WTC11 (cell line): ENCODE results near the gene SLC19A1. TPM values are rescaled to one million over a fixed set of nuclear protein-coding genes. Genes with fewer than 3 reads are reported as not detected.
A peak's percentile ranks its signal among the peaks of the same experiment; 100 is the strongest.

Experiments used
- ATAC-seq: fragments of 200-7000 bp; cut with Tn5 transposase; 2 replicates; pipeline ENCODE4 v1.10.0; 2021; ENCODE audit warnings: mild to moderate bottlenecking, moderate library complexity
- CTCF ChIA-PET: fragments of 300-600 bp; sonication (Branson Sonifier 250); formaldehyde crosslinking; loops from one replicate; lab custom pipeline; 2021; ENCODE audit warnings: antibody characterized with exemption; lab: Charles Lee
- POLR2A ChIA-PET: fragments of 350-600 bp; sonication (Branson Sonifier 250); formaldehyde crosslinking; loops from one replicate; lab custom pipeline; 2021; ENCODE audit warnings: antibody characterized with exemption; lab: Charles Lee
- DNase-seq: peaks from one replicate; pipeline ENCODE4 v3.0.0; 2021; ENCODE audit warnings: low spot score
- H3K27ac Mint-ChIP-seq: 2 replicates; pipeline ENCODE4 v1.8.0; 2021; ENCODE audit warnings: mixed read lengths
- H3K27me3 Mint-ChIP-seq: 2 replicates; pipeline ENCODE4 v1.8.0; 2021; ENCODE audit warnings: low read depth, mild to moderate bottlenecking, moderate library complexity, mixed read lengths
- H3K36me3 Mint-ChIP-seq: 2 replicates; pipeline ENCODE4 v1.8.0; 2021; ENCODE audit warnings: mixed read lengths
- H3K4me1 Mint-ChIP-seq: 2 replicates; pipeline ENCODE4 v1.8.0; 2022; ENCODE audit warnings: mixed read lengths
- H3K4me3 Mint-ChIP-seq: 2 replicates; pipeline ENCODE4 v1.8.0; 2021; ENCODE audit warnings: mild to moderate bottlenecking, moderate library complexity, mixed read lengths
- H3K9me3 Mint-ChIP-seq: 2 replicates; pipeline ENCODE4 v1.8.0; 2021; ENCODE audit warnings: mixed read lengths
- CREB1 ChIP-seq: sonication (generic); formaldehyde crosslinking; IDR thresholded peaks from 2 replicates; pipeline ENCODE4 v1.8.0; 2023; ENCODE audit warnings: mild to moderate bottlenecking, missing genetic modification reagents
- CREM ChIP-seq: sonication (generic); formaldehyde crosslinking; IDR thresholded peaks from 2 replicates; pipeline ENCODE4 v1.8.1; 2022; ENCODE audit warnings: mild to moderate bottlenecking, missing genetic modification reagents, moderate library complexity
- EMX1 ChIP-seq: fragments of 250-450 bp; sonication (Bioruptor Pico); IDR thresholded peaks from 2 replicates; pipeline ENCODE4 v1.8.0; 2021; ENCODE audit warnings: mild to moderate bottlenecking
- NFATC4 ChIP-seq: fragments of 250-450 bp; sonication (Bioruptor Pico); IDR thresholded peaks from 2 replicates; pipeline ENCODE4 v1.9.0; 2021; ENCODE audit warnings: mild to moderate bottlenecking
- NFYB ChIP-seq: sonication (generic); formaldehyde crosslinking; conservative IDR thresholded peaks from 2 replicates; pipeline ENCODE4 v1.8.0; 2022; ENCODE audit warnings: low read depth, missing genetic modification reagents
- NR3C1 ChIP-seq: sonication (generic); formaldehyde crosslinking; conservative IDR thresholded peaks from 2 replicates; pipeline ENCODE4 v1.8.1; 2023; ENCODE audit warnings: low read depth, mild to moderate bottlenecking, missing genetic modification reagents
- PRRX2 ChIP-seq: fragments of 250-450 bp; sonication (Bioruptor Pico); IDR thresholded peaks from 2 replicates; pipeline ENCODE4 v1.8.0; 2021; ENCODE audit warnings: mild to moderate bottlenecking
- TCF7 ChIP-seq: sonication (generic); formaldehyde crosslinking; IDR thresholded peaks from 2 replicates; pipeline ENCODE4 v1.8.0; 2022; ENCODE audit warnings: mild to moderate bottlenecking, low read depth, missing genetic modification reagents, moderate library complexity
- TEAD1 ChIP-seq: sonication (generic); formaldehyde crosslinking; IDR thresholded peaks from 2 replicates; pipeline ENCODE4 v1.8.0; 2022; ENCODE audit warnings: mild to moderate bottlenecking, missing genetic modification reagents
- ZNF138 ChIP-seq: sonication (generic); formaldehyde crosslinking; conservative IDR thresholded peaks from 2 replicates; pipeline ENCODE4 v1.8.1; 2022; ENCODE audit warnings: mild to moderate bottlenecking, moderate library complexity, missing genetic modification reagents
- ZNF317 ChIP-seq: sonication (generic); formaldehyde crosslinking; IDR thresholded peaks from 2 replicates; pipeline ENCODE4 v1.8.1; 2023; ENCODE audit warnings: low read depth, mild to moderate bottlenecking, moderate library complexity, missing genetic modification reagents, borderline replicate concordance
- ZNF396 ChIP-seq: fragments of 250-450 bp; sonication (Bioruptor Pico); IDR thresholded peaks from 2 replicates; pipeline ENCODE4 v1.8.0; 2021; ENCODE audit warnings: mild to moderate bottlenecking, moderate library complexity, borderline replicate concordance
- ZNF416 ChIP-seq: fragments of 250-450 bp; sonication (Bioruptor Pico); IDR thresholded peaks from 2 replicates; pipeline ENCODE4 v1.9.0; 2021; ENCODE audit warnings: mild to moderate bottlenecking, inconsistent platforms
- ZNF423 ChIP-seq: fragments of 250-450 bp; sonication (Bioruptor Pico); IDR thresholded peaks from 2 replicates; pipeline ENCODE4 v2.1.2; 2022; ENCODE audit warnings: mild to moderate bottlenecking, moderate library complexity
- total RNA-seq: library from RNA; stranded (reverse); gene quantifications from 3 replicates; pipeline ENCODE4 v1.2.3, GENCODE V29; 2021
- TF ChIP-seq, protein P1 (sequence below): sonication (generic); formaldehyde crosslinking; IDR thresholded peaks from 2 replicates; pipeline ENCODE4 v1.8.0; 2022; ENCODE audit warnings: missing genetic modification reagents
- TF ChIP-seq, protein P2 (sequence below): sonication (generic); formaldehyde crosslinking; IDR thresholded peaks from 2 replicates; pipeline ENCODE4 v1.8.1; 2023; ENCODE audit warnings: mild to moderate bottlenecking, moderate library complexity, missing genetic modification reagents
- TF ChIP-seq, protein P3 (sequence below): fragments of 250-450 bp; sonication (Bioruptor Pico); IDR thresholded peaks from 2 replicates; pipeline ENCODE4 v1.9.0; 2021; ENCODE audit warnings: mild to moderate bottlenecking
- TF ChIP-seq, protein P4 (sequence below): sonication (generic); formaldehyde crosslinking; IDR thresholded peaks from 2 replicates; pipeline ENCODE4 v1.8.0; 2023; ENCODE audit warnings: missing genetic modification reagents
- TF ChIP-seq, protein P5 (sequence below): sonication (generic); formaldehyde crosslinking; IDR thresholded peaks from 2 replicates; pipeline ENCODE4 v1.8.1; 2023; ENCODE audit warnings: mild to moderate bottlenecking, missing genetic modification reagents

The SLC19A1 gene
- total RNA-seq, 1 experiment from 2014 or later = 29.8 TPM

DNA sequence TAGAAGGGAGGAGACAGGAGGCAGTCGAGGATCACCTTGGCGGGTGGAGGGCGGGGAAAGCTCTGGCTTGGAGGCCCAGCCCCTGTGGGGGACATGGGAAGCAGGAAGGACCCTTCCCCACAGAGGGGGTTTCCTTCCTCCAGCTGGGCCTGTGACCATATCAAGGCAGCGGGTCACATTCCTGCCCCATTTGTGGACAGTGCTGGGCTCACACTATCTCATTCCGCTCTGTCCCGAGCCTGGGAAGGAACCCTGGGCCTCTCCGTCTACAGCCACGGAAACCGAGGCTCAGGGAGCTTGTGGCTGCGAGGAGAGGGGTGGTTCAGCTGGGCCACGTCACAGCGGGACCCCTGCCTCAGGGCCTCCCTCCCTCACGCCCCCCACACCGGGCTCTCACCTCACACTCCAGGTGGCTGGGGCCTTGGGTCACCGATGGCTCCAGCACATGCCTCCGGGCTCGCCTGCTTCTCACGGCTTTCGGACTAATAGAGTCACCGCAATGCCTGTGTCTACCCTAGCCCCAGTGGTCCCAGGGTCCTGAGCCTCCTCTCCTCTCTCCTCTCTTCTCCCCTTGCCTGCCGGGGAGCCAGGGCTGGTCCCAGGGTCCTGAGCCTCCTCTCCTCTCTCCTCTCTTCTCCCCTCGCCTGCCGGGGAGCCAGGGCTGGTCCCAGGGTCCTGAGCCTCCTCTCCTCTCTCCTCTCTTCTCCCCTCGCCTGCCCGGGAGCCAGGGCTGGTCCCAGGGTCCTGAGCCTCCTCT, 56.4 kb downstream of the SLC19A1 start:
- TF ChIP-seq NR3C1 = no peak
- no peak for TF ChIP-seq ZNF138
- no peak for TF ChIP-seq ZNF396 (CRISPR knock-in tag)
- TF ChIP-seq TEAD1 (CRISPR knock-in tag) = no peak
- no peak for TF ChIP-seq NFYB (CRISPR knock-in tag)
- TF ChIP-seq CREM (CRISPR knock-in tag) = no peak
- no peak for TF ChIP-seq EMX1
- TF ChIP-seq, protein P1, sequence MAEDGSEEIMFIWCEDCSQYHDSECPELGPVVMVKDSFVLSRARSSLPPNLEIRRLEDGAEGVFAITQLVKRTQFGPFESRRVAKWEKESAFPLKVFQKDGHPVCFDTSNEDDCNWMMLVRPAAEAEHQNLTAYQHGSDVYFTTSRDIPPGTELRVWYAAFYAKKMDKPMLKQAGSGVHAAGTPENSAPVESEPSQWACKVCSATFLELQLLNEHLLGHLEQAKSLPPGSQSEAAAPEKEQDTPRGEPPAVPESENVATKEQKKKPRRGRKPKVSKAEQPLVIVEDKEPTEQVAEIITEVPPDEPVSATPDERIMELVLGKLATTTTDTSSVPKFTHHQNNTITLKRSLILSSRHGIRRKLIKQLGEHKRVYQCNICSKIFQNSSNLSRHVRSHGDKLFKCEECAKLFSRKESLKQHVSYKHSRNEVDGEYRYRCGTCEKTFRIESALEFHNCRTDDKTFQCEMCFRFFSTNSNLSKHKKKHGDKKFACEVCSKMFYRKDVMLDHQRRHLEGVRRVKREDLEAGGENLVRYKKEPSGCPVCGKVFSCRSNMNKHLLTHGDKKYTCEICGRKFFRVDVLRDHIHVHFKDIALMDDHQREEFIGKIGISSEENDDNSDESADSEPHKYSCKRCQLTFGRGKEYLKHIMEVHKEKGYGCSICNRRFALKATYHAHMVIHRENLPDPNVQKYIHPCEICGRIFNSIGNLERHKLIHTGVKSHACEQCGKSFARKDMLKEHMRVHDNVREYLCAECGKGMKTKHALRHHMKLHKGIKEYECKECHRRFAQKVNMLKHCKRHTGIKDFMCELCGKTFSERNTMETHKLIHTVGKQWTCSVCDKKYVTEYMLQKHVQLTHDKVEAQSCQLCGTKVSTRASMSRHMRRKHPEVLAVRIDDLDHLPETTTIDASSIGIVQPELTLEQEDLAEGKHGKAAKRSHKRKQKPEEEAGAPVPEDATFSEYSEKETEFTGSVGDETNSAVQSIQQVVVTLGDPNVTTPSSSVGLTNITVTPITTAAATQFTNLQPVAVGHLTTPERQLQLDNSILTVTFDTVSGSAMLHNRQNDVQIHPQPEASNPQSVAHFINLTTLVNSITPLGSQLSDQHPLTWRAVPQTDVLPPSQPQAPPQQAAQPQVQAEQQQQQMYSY (CRISPR knock-in tag) = no peak
- TF ChIP-seq, protein P2, sequence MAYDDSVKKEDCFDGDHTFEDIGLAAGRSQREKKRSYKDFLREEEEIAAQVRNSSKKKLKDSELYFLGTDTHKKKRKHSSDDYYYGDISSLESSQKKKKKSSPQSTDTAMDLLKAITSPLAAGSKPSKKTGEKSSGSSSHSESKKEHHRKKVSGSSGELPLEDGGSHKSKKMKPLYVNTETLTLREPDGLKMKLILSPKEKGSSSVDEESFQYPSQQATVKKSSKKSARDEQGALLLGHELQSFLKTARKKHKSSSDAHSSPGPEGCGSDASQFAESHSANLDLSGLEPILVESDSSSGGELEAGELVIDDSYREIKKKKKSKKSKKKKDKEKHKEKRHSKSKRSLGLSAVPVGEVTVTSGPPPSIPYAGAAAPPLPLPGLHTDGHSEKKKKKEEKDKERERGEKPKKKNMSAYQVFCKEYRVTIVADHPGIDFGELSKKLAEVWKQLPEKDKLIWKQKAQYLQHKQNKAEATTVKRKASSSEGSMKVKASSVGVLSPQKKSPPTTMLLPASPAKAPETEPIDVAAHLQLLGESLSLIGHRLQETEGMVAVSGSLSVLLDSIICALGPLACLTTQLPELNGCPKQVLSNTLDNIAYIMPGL (CRISPR knock-in tag) = no peak
- TF ChIP-seq NFATC4 (CRISPR knock-in tag) = no peak
- TF ChIP-seq, protein P3, sequence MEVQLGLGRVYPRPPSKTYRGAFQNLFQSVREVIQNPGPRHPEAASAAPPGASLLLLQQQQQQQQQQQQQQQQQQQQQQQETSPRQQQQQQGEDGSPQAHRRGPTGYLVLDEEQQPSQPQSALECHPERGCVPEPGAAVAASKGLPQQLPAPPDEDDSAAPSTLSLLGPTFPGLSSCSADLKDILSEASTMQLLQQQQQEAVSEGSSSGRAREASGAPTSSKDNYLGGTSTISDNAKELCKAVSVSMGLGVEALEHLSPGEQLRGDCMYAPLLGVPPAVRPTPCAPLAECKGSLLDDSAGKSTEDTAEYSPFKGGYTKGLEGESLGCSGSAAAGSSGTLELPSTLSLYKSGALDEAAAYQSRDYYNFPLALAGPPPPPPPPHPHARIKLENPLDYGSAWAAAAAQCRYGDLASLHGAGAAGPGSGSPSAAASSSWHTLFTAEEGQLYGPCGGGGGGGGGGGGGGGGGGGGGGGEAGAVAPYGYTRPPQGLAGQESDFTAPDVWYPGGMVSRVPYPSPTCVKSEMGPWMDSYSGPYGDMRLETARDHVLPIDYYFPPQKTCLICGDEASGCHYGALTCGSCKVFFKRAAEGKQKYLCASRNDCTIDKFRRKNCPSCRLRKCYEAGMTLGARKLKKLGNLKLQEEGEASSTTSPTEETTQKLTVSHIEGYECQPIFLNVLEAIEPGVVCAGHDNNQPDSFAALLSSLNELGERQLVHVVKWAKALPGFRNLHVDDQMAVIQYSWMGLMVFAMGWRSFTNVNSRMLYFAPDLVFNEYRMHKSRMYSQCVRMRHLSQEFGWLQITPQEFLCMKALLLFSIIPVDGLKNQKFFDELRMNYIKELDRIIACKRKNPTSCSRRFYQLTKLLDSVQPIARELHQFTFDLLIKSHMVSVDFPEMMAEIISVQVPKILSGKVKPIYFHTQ (CRISPR knock-in tag) = no peak
- no peak for TF ChIP-seq ZNF423
- TF ChIP-seq CREB1 (CRISPR knock-in tag) = no peak
- TF ChIP-seq ZNF317 (CRISPR knock-in tag) = no peak
- no peak for TF ChIP-seq PRRX2
- no peak for TF ChIP-seq TCF7
- no peak for TF ChIP-seq ZNF416 (CRISPR knock-in tag)
- Mint-ChIP-seq H3K4me3 (no peak overlapping the region), H3K9me3 (peaks cover 7% of the 10 kb centered on the region), H3K27ac (no peak overlapping the region), H3K36me3 (peaks cover 18% of the 10 kb centered on the region), H3K4me1 (peaks cover 22% of the 10 kb centered on the region), H3K27me3 (no peaks in the 10 kb centered on the region)
- ATAC-seq (no peak), DNase-seq (no peak)
- POLR2A ChIA-PET = no interaction called here
- CTCF ChIA-PET = no interaction called here

DNA sequence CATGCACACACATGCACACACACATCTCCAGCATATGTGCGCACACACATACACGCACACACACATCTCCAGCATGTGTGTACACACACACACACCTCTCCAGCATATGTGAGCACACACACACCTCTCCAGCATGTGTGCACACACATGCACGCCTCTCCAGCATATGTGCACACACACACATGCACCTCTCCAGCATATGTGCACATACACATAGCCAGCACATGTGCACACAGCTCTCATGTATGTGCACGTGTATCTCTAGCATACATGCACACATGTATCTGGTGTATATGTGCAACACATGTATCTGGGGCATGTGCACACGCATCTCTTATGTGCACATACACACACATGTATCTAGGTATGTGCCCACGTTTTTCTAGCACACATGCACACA, 57.9 kb downstream of the SLC19A1 start:
- H3K9me3 Mint-ChIP-seq = peaks cover 9% of the 10 kb centered on the region
- H3K4me3 Mint-ChIP-seq = no peak overlapping the region
- H3K4me1 Mint-ChIP-seq = peaks cover 22% of the 10 kb centered on the region
- ATAC-seq (no peak), DNase-seq (no peak)
- H3K27me3 Mint-ChIP-seq = no peaks in the 10 kb centered on the region
- TF ChIP-seq, protein P4, sequence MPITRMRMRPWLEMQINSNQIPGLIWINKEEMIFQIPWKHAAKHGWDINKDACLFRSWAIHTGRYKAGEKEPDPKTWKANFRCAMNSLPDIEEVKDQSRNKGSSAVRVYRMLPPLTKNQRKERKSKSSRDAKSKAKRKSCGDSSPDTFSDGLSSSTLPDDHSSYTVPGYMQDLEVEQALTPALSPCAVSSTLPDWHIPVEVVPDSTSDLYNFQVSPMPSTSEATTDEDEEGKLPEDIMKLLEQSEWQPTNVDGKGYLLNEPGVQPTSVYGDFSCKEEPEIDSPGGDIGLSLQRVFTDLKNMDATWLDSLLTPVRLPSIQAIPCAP (CRISPR knock-in tag) = no peak
- TF ChIP-seq, protein P5, sequence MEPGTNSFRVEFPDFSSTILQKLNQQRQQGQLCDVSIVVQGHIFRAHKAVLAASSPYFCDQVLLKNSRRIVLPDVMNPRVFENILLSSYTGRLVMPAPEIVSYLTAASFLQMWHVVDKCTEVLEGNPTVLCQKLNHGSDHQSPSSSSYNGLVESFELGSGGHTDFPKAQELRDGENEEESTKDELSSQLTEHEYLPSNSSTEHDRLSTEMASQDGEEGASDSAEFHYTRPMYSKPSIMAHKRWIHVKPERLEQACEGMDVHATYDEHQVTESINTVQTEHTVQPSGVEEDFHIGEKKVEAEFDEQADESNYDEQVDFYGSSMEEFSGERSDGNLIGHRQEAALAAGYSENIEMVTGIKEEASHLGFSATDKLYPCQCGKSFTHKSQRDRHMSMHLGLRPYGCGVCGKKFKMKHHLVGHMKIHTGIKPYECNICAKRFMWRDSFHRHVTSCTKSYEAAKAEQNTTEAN (CRISPR knock-in tag) = no peak
- ChIA-PET POLR2A (interaction anchor here (0.7 kb wide), 1 partner anchor 137 kb away, joined by 7 read pairs; no protein-coding TSS in a partner anchor), CTCF (no interaction called here)
- H3K36me3 Mint-ChIP-seq = peaks cover 21% of the 10 kb centered on the region
- peak overlapping the region; percentile 38; the same call in 1 of the 2 replicates for H3K27ac Mint-ChIP-seq
